Activated CD8-positive, alpha-beta memory T cell treated with anti-CD3 and anti-CD28 coated beads, Interleukin-2, amount 50 U/mL, for 4 hours (primary cell): Measurements from ENCODE around the gene OLFM1.

Experiments used
- DNase-seq: peaks from one replicate; pipeline ENCODE4 v3.0.0-alpha.2; 2020

Gene OLFM1

GRCh38 chr9:135091545-135091944 is 4.1 kb downstream of the OLFM1 start:
- no peak for DNase-seq

GRCh38 chr9:135093111-135093510 is 5.6 kb downstream of the OLFM1 start:
- no peak for DNase-seq

GRCh38 chr9:135093911-135094584 is 6.6 kb downstream of the OLFM1 start:
- DNase-seq: no peak

GRCh38 chr9:135095470-135096407 is 8.3 kb downstream of the OLFM1 start:
- DNase-seq: no peak

GRCh38 chr9:135096408-135096895 is 9.0 kb downstream of the OLFM1 start:
- DNase-seq: no peak

- DNase-seq: no peak
Observed at GRCh38 chr9:135098400-135099105, 11.1 kb downstream of the OLFM1 start.

- no peak for DNase-seq
Observed at GRCh38 chr9:135099574-135099973, 12.1 kb downstream of the OLFM1 start.

GRCh38 chr9:135100241-135100681 is 12.8 kb downstream of the OLFM1 start:
- DNase-seq: no peak

- DNase-seq: no peak
Observed at GRCh38 chr9:135100725-135101410, 13.4 kb downstream of the OLFM1 start.

- DNase-seq: no peak
Observed at GRCh38 chr9:135101486-135101885, 14.0 kb downstream of the OLFM1 start.

- DNase-seq: no peak
Observed at GRCh38 chr9:135101926-135102325, 14.5 kb downstream of the OLFM1 start.

- DNase-seq: no peak
Observed at GRCh38 chr9:135102331-135102730, 14.9 kb downstream of the OLFM1 start.

GRCh38 chr9:135103001-135103446 is 15.6 kb downstream of the OLFM1 start:
- DNase-seq: no peak

- DNase-seq: no peak
Observed at GRCh38 chr9:135103931-135104639, 16.6 kb downstream of the OLFM1 start.

- DNase-seq: no peak
Observed at GRCh38 chr9:135104761-135105160, 17.3 kb downstream of the OLFM1 start.

- DNase-seq: no peak
Observed at GRCh38 chr9:135105211-135105745, 17.8 kb downstream of the OLFM1 start.

GRCh38 chr9:135105938-135106491 is 18.5 kb downstream of the OLFM1 start:
- no peak for DNase-seq

GRCh38 chr9:135106551-135107270 is 19.2 kb downstream of the OLFM1 start:
- DNase-seq: no peak

- DNase-seq: no peak
Observed at GRCh38 chr9:135107581-135108235, 20.2 kb downstream of the OLFM1 start.
